Brain microvascular endothelial cell (primary cell): Measurements from ENCODE around the gene RPE65.

Experiments
- DNase-seq: peaks from one replicate; pipeline ENCODE4 v3.0.0-alpha.2; 2020
- H3K27ac ChIP-seq: fragments of 250-450 bp; sonication (Bioruptor Pico); 2 replicates; pipeline ENCODE4 v1.5.1; 2020; ENCODE audit warnings: mild to moderate bottlenecking, moderate library complexity
- H3K27me3 ChIP-seq: fragments of 250-450 bp; sonication (Bioruptor Pico); replicated peaks from 2 replicates; pipeline ENCODE4 v1.5.1; 2020; ENCODE audit warnings: mild to moderate bottlenecking
- H3K36me3 ChIP-seq: fragments of 250-450 bp; sonication (Bioruptor Pico); replicated peaks from 2 replicates; pipeline ENCODE4 v1.5.1; 2020; ENCODE audit warnings: mild to moderate bottlenecking
- H3K4me3 ChIP-seq: 2 replicates; pipeline ENCODE4 v1.5.1; 2011; ENCODE audit warnings: low read depth, mild to moderate bottlenecking, control low read depth, low read length, moderate library complexity
- CTCF ChIP-seq: IDR thresholded peaks from 2 replicates; pipeline ENCODE4 v1.5.1; 2011; ENCODE audit warnings: low read depth, mild to moderate bottlenecking, moderate library complexity, low read length, control low read depth, inconsistent platforms; ENCODE audit errors: missing control alignments
- in situ Hi-C: cut with HindIII; loops from 2 replicates; pipeline ENCODE4 v1.10.0; 2017; ENCODE audit warnings: low sequenced_read_pairs, low pct_ligation_motif_present

The RPE65 gene

GRCh38 chr1:68449901-68450300 lies at the start of gene RPE65:
RPE65 (minus strand) TSS chr1:68449954; CDS start chr1:68449905, 49 bp downstream.
- Histone ChIP-seq H3K4me3 (no peak within 1 kb of the TSS), H3K27me3 (no peaks in the 10 kb centered on the region), H3K27ac (no peak within 1 kb of the TSS), H3K36me3 (no peaks in the 10 kb centered on the region)
- no peak for DNase-seq
- in situ Hi-C loops, result no loop called here
- TF ChIP-seq CTCF, result no peak

- H3K27me3 ChIP-seq, result no peaks in the 10 kb centered on the region
- H3K27ac ChIP-seq, result no peak overlapping the region
- no peak for DNase-seq
- peak; percentile 4 for TF ChIP-seq CTCF
- in situ Hi-C loops, result no loop called here
- H3K4me3 ChIP-seq, result peak overlapping the region; percentile 99
- H3K36me3 ChIP-seq, result no peaks in the 10 kb centered on the region
Measured at GRCh38 chr1:68497358-68497698, 47.6 kb upstream of the RPE65 start.

GRCh38 chr1:68496680-68497357 lies 47.1 kb upstream of the RPE65 start, which contains the start of gene DEPDC1:
DEPDC1 (minus strand) TSS chr1:68497082; CDS start chr1:68496999, 83 bp downstream.
- Histone ChIP-seq H3K27ac (peak within 1 kb of the TSS; percentile 38), H3K27me3 (no peaks in the 10 kb centered on the region), H3K36me3 (no peaks in the 10 kb centered on the region), H3K4me3 (peak within 1 kb of the TSS; percentile 99)
- peak; percentile 96 for DNase-seq
- no peak for TF ChIP-seq CTCF
- in situ Hi-C loops, result no loop called here

GRCh38 chr1:68495968-68496679 lies 46.4 kb upstream of the RPE65 start:
- in situ Hi-C loops, result no loop called here

GRCh38 chr1:68495532-68495931 lies 45.8 kb upstream of the RPE65 start:
- no peak for TF ChIP-seq CTCF

More at GRCh38 chr1:68495968-68496679, 46.4 kb upstream of the RPE65 start:
- no peak for TF ChIP-seq CTCF
- DNase-seq, result peak; percentile 13
- Histone ChIP-seq H3K27ac (no peak overlapping the region), H3K4me3 (peak overlapping the region; percentile 99), H3K27me3 (no peaks in the 10 kb centered on the region), H3K36me3 (no peaks in the 10 kb centered on the region)

More at GRCh38 chr1:68495532-68495931, 45.8 kb upstream of the RPE65 start:
- peak overlapping the region; percentile 99 for H3K4me3 ChIP-seq
- no peaks in the 10 kb centered on the region for H3K27me3 ChIP-seq
- no peak overlapping the region for H3K27ac ChIP-seq
- in situ Hi-C loops, result no loop called here
- H3K36me3 ChIP-seq, result no peaks in the 10 kb centered on the region
- DNase-seq, result no peak
